NCI-H524 treated with DMSO at 0.1 percent for 48 hours (cell line): ENCODE results near the gene MEDAG.

Experiments
- DNase-seq: peaks from one replicate; lab custom pipeline; 2025; lab: John Stamatoyannopoulos, UW

The MEDAG gene

GRCh38 chr13:30957258-30957943 lies 51.3 kb downstream of the MEDAG start:
- no peak for DNase-seq

- no peak for DNase-seq
Observed at GRCh38 chr13:30959678-30960077, 53.6 kb downstream of the MEDAG start.

DNA sequence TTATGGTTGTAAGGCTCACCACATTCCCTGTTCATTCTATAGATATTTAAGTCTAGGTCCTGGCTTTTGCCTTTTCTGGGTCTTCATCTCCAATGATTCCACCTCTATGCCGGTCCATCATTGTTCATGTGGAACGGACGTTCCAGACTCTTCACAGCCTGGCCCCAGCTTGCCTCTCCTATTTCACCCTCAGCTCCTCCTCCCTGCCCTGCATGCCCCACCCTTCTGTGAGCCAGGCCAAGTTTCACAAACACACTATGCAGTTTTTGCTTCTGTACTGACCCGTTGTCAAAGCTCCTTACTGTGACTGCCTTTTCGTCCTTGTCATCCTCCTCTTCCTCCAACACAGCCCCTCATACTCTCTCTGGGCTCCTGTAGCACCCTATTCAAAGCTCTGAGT lies 57.7 kb downstream of the MEDAG start:
- DNase-seq, result no peak

- DNase-seq, result no peak
Observed at GRCh38 chr13:30965380-30965779, 59.3 kb downstream of the MEDAG start.

DNA sequence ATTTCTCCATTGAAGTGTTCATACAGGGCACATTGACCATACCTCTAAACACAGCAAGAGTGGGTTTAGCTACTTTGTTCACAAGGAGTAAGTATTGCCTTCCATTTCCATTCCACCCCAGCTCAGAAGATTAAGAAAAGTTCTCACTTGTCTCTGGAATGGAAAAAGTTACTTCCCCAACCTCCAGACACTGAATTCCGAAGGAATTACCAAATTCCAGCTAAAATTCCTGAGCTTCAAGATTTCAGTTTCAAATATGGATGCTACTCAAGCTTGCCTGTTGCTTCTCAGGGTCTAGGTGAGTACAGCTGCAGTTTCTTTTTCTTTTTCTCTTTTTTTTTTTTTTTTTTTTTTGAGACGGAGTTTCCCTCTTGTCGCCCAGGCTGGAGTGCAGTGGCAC lies 60.0 kb downstream of the MEDAG start:
- DNase-seq, result no peak

- DNase-seq, result no peak
Observed at GRCh38 chr13:30968846-30969245, 62.8 kb downstream of the MEDAG start.

DNA sequence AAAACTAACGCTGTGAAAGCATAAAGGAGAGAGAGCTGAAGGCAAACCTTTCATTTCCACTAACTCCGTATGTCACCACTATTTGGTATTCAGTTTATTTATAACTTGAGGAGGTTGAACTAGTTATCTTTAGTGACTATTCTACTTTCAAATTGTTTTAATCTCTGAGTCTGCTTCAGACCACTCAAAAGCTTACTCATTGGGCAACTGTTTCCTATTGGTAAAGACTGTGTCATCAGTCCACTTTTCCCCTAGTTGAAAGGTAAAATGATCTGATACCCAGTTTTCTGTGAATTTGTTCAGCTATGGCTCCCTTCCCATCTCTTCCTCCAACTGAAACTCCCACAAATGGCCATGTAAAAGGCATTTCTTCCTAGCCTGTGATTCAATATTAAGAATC lies 65.5 kb downstream of the MEDAG start:
- no peak for DNase-seq

- no peak for DNase-seq
Observed at GRCh38 chr13:30972888-30973377, 66.9 kb downstream of the MEDAG start.

- no peak for DNase-seq
Observed at GRCh38 chr13:30974350-30974749, 68.3 kb downstream of the MEDAG start.
